CD4-positive, alpha-beta T cell (primary cell): ENCODE measurements around the gene KHDC1L. TPM values are rescaled to one million over a fixed set of nuclear protein-coding genes. Genes with fewer than 3 reads are reported as not detected.

Experiments
- ATAC-seq: fragments of 200-7000 bp; cut with Tn5 transposase; one replicate; pipeline ENCODE4 v1.10.0; 2022; ENCODE audit warnings: mild to moderate bottlenecking; ENCODE audit not compliant: poor library complexity
- CTCF ChIA-PET: fragments of 350-600 bp; sonication (Branson Sonifier 250); formaldehyde crosslinking; loops from one replicate; lab custom pipeline; 2021; ENCODE audit warnings: antibody characterized with exemption, inconsistent platforms; lab: Charles Lee
- POLR2A ChIA-PET: fragments of 350-600 bp; sonication (Branson Sonifier 250); formaldehyde crosslinking; loops from one replicate; lab custom pipeline; 2021; ENCODE audit warnings: antibody characterized with exemption, inconsistent platforms; lab: Charles Lee
- DNase-seq, 14 experiments: peaks; one replicate each; pipeline ENCODE4 v3.0.0-alpha.2; 2013 to 2020; ENCODE audit warnings: mixed read lengths in 2 of 14
- H3K27ac ChIP-seq, 2 donors: one replicate each; pipeline versions ENCODE4 v1.5.1 to v1.7.0; 2013; ENCODE audit warnings: low read length in 2 of 2, low read depth in 1 of 2, mild to moderate bottlenecking in 1 of 2
- H3K27me3 ChIP-seq, 2 experiments: 1 replicate in 1 of 2; 2 replicates in 1 of 2; pipeline versions ENCODE4 v1.6.1 to v1.7.0; 2013; ENCODE audit warnings: low read length in 2 of 2, control low read depth in 1 of 2, mild to moderate bottlenecking in 1 of 2, moderate library complexity in 1 of 2; ENCODE audit not compliant: insufficient read depth in 2 of 2, control insufficient read depth in 1 of 2
- H3K36me3 ChIP-seq: one replicate; pipeline ENCODE4 v1.6.1; 2013; ENCODE audit warnings: low read length, control low read depth; ENCODE audit not compliant: insufficient read depth
- H3K4me1 ChIP-seq: one replicate; pipeline ENCODE4 v1.6.1; 2013; ENCODE audit warnings: low read length, control low read depth; ENCODE audit not compliant: insufficient read depth
- H3K4me3 ChIP-seq: one replicate; pipeline ENCODE4 v1.5.1; 2013; ENCODE audit warnings: mild to moderate bottlenecking, low read length, moderate library complexity
- H3K9me3 ChIP-seq, 2 experiments: 1 replicate in 1 of 2; 2 replicates in 1 of 2; pipeline versions ENCODE4 v1.6.1 to v1.7.0; 2013; ENCODE audit warnings: low read length in 2 of 2, mild to moderate bottlenecking in 2 of 2, control low read depth in 1 of 2, moderate library complexity in 1 of 2; ENCODE audit not compliant: control insufficient read depth in 1 of 2, insufficient read depth in 1 of 2
- H3K27ac Mint-ChIP-seq: one replicate; pipeline ENCODE4 v1.8.0; 2020; ENCODE audit warnings: mixed read lengths
- H3K27me3 Mint-ChIP-seq: one replicate; pipeline ENCODE4 v1.8.0; 2021; ENCODE audit warnings: mixed read lengths
- H3K36me3 Mint-ChIP-seq: one replicate; pipeline ENCODE4 v1.8.0; 2021; ENCODE audit warnings: low read depth, mixed read lengths
- H3K4me1 Mint-ChIP-seq: one replicate; pipeline ENCODE4 v1.8.0; 2021; ENCODE audit warnings: low read depth, mixed read lengths
- H3K4me3 Mint-ChIP-seq: one replicate; pipeline ENCODE4 v1.8.0; 2020; ENCODE audit warnings: mild to moderate bottlenecking, mixed read lengths
- H3K9me3 Mint-ChIP-seq: one replicate; pipeline ENCODE4 v1.8.0; 2020; ENCODE audit warnings: mixed read lengths
- intact Hi-C, 2 experiments: fragments of 100-400 bp; cut with DNase I in 1 of 2; cut with micrococcal nuclease in 1 of 2; formaldehyde crosslinking; loops; one replicate each; pipeline versions ENCODE4 v1.15.1 to v1.9.0; 2023 to 2025; cut with DNase I, micrococcal nuclease
- total RNA-seq, 174 experiments: library from RNA in 2 of 174; stranded (reverse) in 2 of 174; gene quantifications; one replicate each; pipeline ENCODE4 v1.2.3 and lab custom pipeline; 2021 to 2026
- TF ChIP-seq, protein P1 (sequence below): fragments of 200-600 bp; IDR thresholded peaks from one replicate; pipeline ENCODE4 v1.8.0; 2022; ENCODE audit warnings: antibody characterized with exemption, mild to moderate bottlenecking

Gene KHDC1L
- total RNA-seq, 2 experiments from 2014 or later = not detected

- H3K4me3 ChIP-seq = no peak overlapping the region
- H3K9me3 ChIP-seq = peaks cover 0 to 5% of the 10 kb centered on the region in 2 experiments
- CTCF ChIA-PET = no interaction called here
- Mint-ChIP-seq H3K36me3 (no peaks in the 10 kb centered on the region), H3K9me3 (no peaks in the 10 kb centered on the region), H3K27ac (no peak overlapping the region), H3K4me3 (no peak overlapping the region), H3K4me1 (no peaks in the 10 kb centered on the region), H3K27me3 (no peaks in the 10 kb centered on the region)
- TF ChIP-seq, protein P1, sequence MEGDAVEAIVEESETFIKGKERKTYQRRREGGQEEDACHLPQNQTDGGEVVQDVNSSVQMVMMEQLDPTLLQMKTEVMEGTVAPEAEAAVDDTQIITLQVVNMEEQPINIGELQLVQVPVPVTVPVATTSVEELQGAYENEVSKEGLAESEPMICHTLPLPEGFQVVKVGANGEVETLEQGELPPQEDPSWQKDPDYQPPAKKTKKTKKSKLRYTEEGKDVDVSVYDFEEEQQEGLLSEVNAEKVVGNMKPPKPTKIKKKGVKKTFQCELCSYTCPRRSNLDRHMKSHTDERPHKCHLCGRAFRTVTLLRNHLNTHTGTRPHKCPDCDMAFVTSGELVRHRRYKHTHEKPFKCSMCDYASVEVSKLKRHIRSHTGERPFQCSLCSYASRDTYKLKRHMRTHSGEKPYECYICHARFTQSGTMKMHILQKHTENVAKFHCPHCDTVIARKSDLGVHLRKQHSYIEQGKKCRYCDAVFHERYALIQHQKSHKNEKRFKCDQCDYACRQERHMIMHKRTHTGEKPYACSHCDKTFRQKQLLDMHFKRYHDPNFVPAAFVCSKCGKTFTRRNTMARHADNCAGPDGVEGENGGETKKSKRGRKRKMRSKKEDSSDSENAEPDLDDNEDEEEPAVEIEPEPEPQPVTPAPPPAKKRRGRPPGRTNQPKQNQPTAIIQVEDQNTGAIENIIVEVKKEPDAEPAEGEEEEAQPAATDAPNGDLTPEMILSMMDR = no peak
- ATAC-seq (no peak), DNase-seq (no peak)
- intact Hi-C loops = no loop called here
- H3K4me1 ChIP-seq = no peaks in the 10 kb centered on the region
- no peaks in the 10 kb centered on the region for H3K27me3 ChIP-seq
- POLR2A ChIA-PET = no interaction called here
- H3K36me3 ChIP-seq = no peaks in the 10 kb centered on the region
- no peak overlapping the region for H3K27ac ChIP-seq
These were observed 18.0 kb downstream of the KHDC1L start for GRCh38 chr6:73207221-73207837.

- no peak overlapping the region for H3K4me3 ChIP-seq
- no peaks in the 10 kb centered on the region for H3K4me1 Mint-ChIP-seq
- intact Hi-C loops = no loop called here
- no peak overlapping the region for H3K27ac ChIP-seq
- DNase-seq (no peak), ATAC-seq (no peak)
- ChIA-PET POLR2A (no interaction called here), CTCF (no interaction called here)
- no peaks in the 10 kb centered on the region for H3K27me3 ChIP-seq
- H3K4me3 Mint-ChIP-seq = no peak overlapping the region
- H3K27ac Mint-ChIP-seq = no peak overlapping the region
- H3K9me3 Mint-ChIP-seq = no peaks in the 10 kb centered on the region
- peaks cover 0 to 5% of the 10 kb centered on the region in 2 experiments for H3K9me3 ChIP-seq
- TF ChIP-seq, protein P1 = no peak
- H3K4me1 ChIP-seq = no peaks in the 10 kb centered on the region
- no peaks in the 10 kb centered on the region for H3K36me3 ChIP-seq
- no peaks in the 10 kb centered on the region for H3K36me3 Mint-ChIP-seq
- no peaks in the 10 kb centered on the region for H3K27me3 Mint-ChIP-seq
These were observed 21.0 kb downstream of the KHDC1L start for GRCh38 chr6:73204252-73204651.

- H3K27me3 ChIP-seq = no peaks in the 10 kb centered on the region
- DNase-seq = no peak
- H3K36me3 ChIP-seq = no peaks in the 10 kb centered on the region
- ChIA-PET POLR2A (no interaction called here), CTCF (no interaction called here)
- Mint-ChIP-seq H3K9me3 (no peaks in the 10 kb centered on the region), H3K4me3 (no peak overlapping the region), H3K4me1 (no peaks in the 10 kb centered on the region), H3K27me3 (no peaks in the 10 kb centered on the region), H3K27ac (no peak overlapping the region), H3K36me3 (no peaks in the 10 kb centered on the region)
- TF ChIP-seq, protein P1 = no peak
- no peak overlapping the region for H3K4me3 ChIP-seq
- no peaks in the 10 kb centered on the region for H3K4me1 ChIP-seq
- ATAC-seq = no peak
- H3K9me3 ChIP-seq = peaks cover 0 to 5% of the 10 kb centered on the region in 2 experiments
- no peak overlapping the region for H3K27ac ChIP-seq
- intact Hi-C loops = no loop called here
These were observed 22.2 kb downstream of the KHDC1L start for GRCh38 chr6:73203098-73203497.
